Measurements from ENCODE around the gene TMEM184A.
A peak's percentile ranks its signal among the peaks of the same experiment; 100 is the strongest.

The TMEM184A gene

GRCh38 chr7:1563981-1564602 lies 8.1 kb upstream of the TMEM184A start:
- no peak overlapping the region for H3K4me3 ChIP-seq (ENCODE audit: low read length in 2 of 2)
- H3K27ac ChIP-seq (replicated peaks; ENCODE audit: low read length) = no peak overlapping the region
- peaks cover 0 to 1% of the 10 kb centered on the region in 2 donors for H3K36me3 ChIP-seq (replicated peaks in 1 of 2; ENCODE audit: control insufficient read depth in 2 of 2, insufficient read depth in 2 of 2, low read length in 2 of 2)
- peaks cover 12 to 23% of the 10 kb centered on the region in 2 donors for H3K4me1 ChIP-seq (ENCODE audit: control insufficient read depth in 2 of 2, insufficient read depth in 1 of 2, low read depth in 1 of 2, low read length in 2 of 2)
- no peak overlapping the region for H4K8ac ChIP-seq (ENCODE audit: low read depth, low read length)
- no peak overlapping the region for H3K18ac ChIP-seq (ENCODE audit: low read length)
- no peak overlapping the region for H2AFZ ChIP-seq (ENCODE audit: low read length)
- H2BK12ac ChIP-seq (ENCODE audit: low read length) = no peak overlapping the region
- H3K23ac ChIP-seq (ENCODE audit: low read depth, low read length, poor library complexity) = no peak overlapping the region
- H3K9ac ChIP-seq (ENCODE audit: low read depth, low read length, poor library complexity) = no peak overlapping the region
- H3K4ac ChIP-seq (ENCODE audit: low read length) = no peak overlapping the region
- H3K14ac ChIP-seq (ENCODE audit: low read length) = peak overlapping the region; percentile 8
- H2BK5ac ChIP-seq (ENCODE audit: low read length) = no peak overlapping the region
- H3K4me2 ChIP-seq (ENCODE audit: insufficient read depth, low read length, poor library complexity, severe bottlenecking) = no peak overlapping the region
- no peak overlapping the region for H2BK120ac ChIP-seq (ENCODE audit: low read depth, low read length)
- H3K79me1 ChIP-seq (ENCODE audit: low read depth, low read length) = peaks cover 4% of the 10 kb centered on the region
- no peak overlapping the region for H2BK15ac ChIP-seq (ENCODE audit: low read length)
- WGBS, 2 donors (ENCODE audit: extremely low coverage in 2 of 2, insufficient read length in 2 of 2, insufficient replicate concordance in 1 of 2) = no CpG with 5 or more reads among the region's 15 CpGs
- no peak overlapping the region for H2AK5ac ChIP-seq (ENCODE audit: low read depth, low read length)
- no peak overlapping the region for H4K91ac ChIP-seq (ENCODE audit: low read depth, low read length, poor library complexity)
- no peaks in the 10 kb centered on the region for H3K9me3 ChIP-seq (replicated peaks in 1 of 2; ENCODE audit: control insufficient read depth in 2 of 2, insufficient read depth in 1 of 2, low read depth in 1 of 2, low read length in 2 of 2)
- no peak for DNase-seq (ENCODE audit: low spot score)
- H3K27me3 ChIP-seq (ENCODE audit: control insufficient read depth in 3 of 3, insufficient read depth in 3 of 3, low read depth in 1 of 3, low read length in 3 of 3) = peaks cover 0 to 2% (median 0%) of the 10 kb centered on the region in 3 experiments

GRCh38 chr7:1562597-1563051 lies 6.6 kb upstream of the TMEM184A start:
- peak overlapping the region; percentile 55 for H3K23ac ChIP-seq (ENCODE audit: low read depth, low read length, poor library complexity)
- peaks cover 0 to 2% (median 0%) of the 10 kb centered on the region in 3 experiments for H3K27me3 ChIP-seq (ENCODE audit: control insufficient read depth in 3 of 3, insufficient read depth in 3 of 3, low read depth in 1 of 3, low read length in 3 of 3)
- H2BK15ac ChIP-seq (ENCODE audit: low read length) = peak overlapping the region; percentile 64
- peak overlapping the region; percentile 53 for H4K91ac ChIP-seq (ENCODE audit: low read depth, low read length, poor library complexity)
- WGBS, 2 donors (ENCODE audit: extremely low coverage in 2 of 2, insufficient read length in 2 of 2, insufficient replicate concordance in 1 of 2) = no CpG with 5 or more reads among the region's 18 CpGs
- H3K36me3 ChIP-seq (replicated peaks in 1 of 2; ENCODE audit: control insufficient read depth in 2 of 2, insufficient read depth in 2 of 2, low read length in 2 of 2) = peaks cover 0 to 1% of the 10 kb centered on the region in 2 donors
- H3K4ac ChIP-seq (ENCODE audit: low read length) = no peak overlapping the region
- H3K4me1 ChIP-seq (ENCODE audit: control insufficient read depth in 2 of 2, insufficient read depth in 1 of 2, low read depth in 1 of 2, low read length in 2 of 2) = peaks cover 9 to 20% of the 10 kb centered on the region in 2 donors
- H4K8ac ChIP-seq (ENCODE audit: low read depth, low read length) = peak overlapping the region; percentile 65
- H3K9me3 ChIP-seq (replicated peaks in 1 of 2; ENCODE audit: control insufficient read depth in 2 of 2, insufficient read depth in 1 of 2, low read depth in 1 of 2, low read length in 2 of 2) = no peaks in the 10 kb centered on the region
- no peak for DNase-seq (ENCODE audit: low spot score)
- no peak overlapping the region for H2BK12ac ChIP-seq (ENCODE audit: low read length)
- no peak overlapping the region for H3K4me3 ChIP-seq (ENCODE audit: low read length in 2 of 2)
- peak overlapping the region; percentile 65 for H2AFZ ChIP-seq (ENCODE audit: low read length)
- no peak overlapping the region for H2BK5ac ChIP-seq (ENCODE audit: low read length)
- no peak overlapping the region for H3K4me2 ChIP-seq (ENCODE audit: insufficient read depth, low read length, poor library complexity, severe bottlenecking)
- H3K27ac ChIP-seq (replicated peaks; ENCODE audit: low read length) = no peak overlapping the region
- H2AK5ac ChIP-seq (ENCODE audit: low read depth, low read length) = peak overlapping the region; percentile 79
- H3K79me1 ChIP-seq (ENCODE audit: low read depth, low read length) = peaks cover 4% of the 10 kb centered on the region
- H3K18ac ChIP-seq (ENCODE audit: low read length) = peak overlapping the region; percentile 3
- no peak overlapping the region for H3K14ac ChIP-seq (ENCODE audit: low read length)
- H3K9ac ChIP-seq (ENCODE audit: low read depth, low read length, poor library complexity) = no peak overlapping the region
- no peak overlapping the region for H2BK120ac ChIP-seq (ENCODE audit: low read depth, low read length)

GRCh38 chr7:1562116-1562515 lies 6.1 kb upstream of the TMEM184A start:
- Histone ChIP-seq H3K27me3 (ENCODE audit: control insufficient read depth in 3 of 3, insufficient read depth in 3 of 3, low read depth in 1 of 3, low read length in 3 of 3) (peaks cover 0 to 2% (median 0%) of the 10 kb centered on the region in 3 experiments), H3K9ac (ENCODE audit: low read depth, low read length, poor library complexity) (no peak overlapping the region), H2BK15ac (ENCODE audit: low read length) (peak overlapping the region; percentile 64), H2BK5ac (ENCODE audit: low read length) (peak overlapping the region; percentile 53), H3K4ac (ENCODE audit: low read length) (no peak overlapping the region), H2BK12ac (ENCODE audit: low read length) (no peak overlapping the region), H3K23ac (ENCODE audit: low read depth, low read length, poor library complexity) (no peak overlapping the region), H3K36me3 (replicated peaks in 1 of 2; ENCODE audit: control insufficient read depth in 2 of 2, insufficient read depth in 2 of 2, low read length in 2 of 2) (peaks cover 0 to 1% of the 10 kb centered on the region in 2 donors), H3K79me1 (ENCODE audit: low read depth, low read length) (peaks cover 4% of the 10 kb centered on the region), H4K91ac (ENCODE audit: low read depth, low read length, poor library complexity) (no peak overlapping the region), H4K8ac (ENCODE audit: low read depth, low read length) (no peak overlapping the region), H2AFZ (ENCODE audit: low read length) (peak overlapping the region; percentile 65), H3K9me3 (replicated peaks in 1 of 2; ENCODE audit: control insufficient read depth in 2 of 2, insufficient read depth in 1 of 2, low read depth in 1 of 2, low read length in 2 of 2) (no peaks in the 10 kb centered on the region), H2AK5ac (ENCODE audit: low read depth, low read length) (peak overlapping the region; percentile 79), H3K27ac (replicated peaks; ENCODE audit: low read length) (no peak overlapping the region), H3K18ac (ENCODE audit: low read length) (peak overlapping the region; percentile 3), H3K4me2 (ENCODE audit: insufficient read depth, low read length, poor library complexity, severe bottlenecking) (no peak overlapping the region), H3K4me1 (ENCODE audit: control insufficient read depth in 2 of 2, insufficient read depth in 1 of 2, low read depth in 1 of 2, low read length in 2 of 2) (peaks cover 5 to 15% of the 10 kb centered on the region in 2 donors), H2BK120ac (ENCODE audit: low read depth, low read length) (no peak overlapping the region), H3K4me3 (ENCODE audit: low read length in 2 of 2) (no peak overlapping the region), H3K14ac (ENCODE audit: low read length) (no peak overlapping the region)
- no peak for DNase-seq (ENCODE audit: low spot score)
- WGBS, 2 donors (ENCODE audit: extremely low coverage in 2 of 2, insufficient read length in 2 of 2, insufficient replicate concordance in 1 of 2) = no CpG with 5 or more reads among the region's 16 CpGs

- Histone ChIP-seq H2AFZ (ENCODE audit: low read length) (no peak overlapping the region), H3K23ac (ENCODE audit: low read depth, low read length, poor library complexity) (no peak overlapping the region), H3K9ac (ENCODE audit: low read depth, low read length, poor library complexity) (no peak overlapping the region), H3K27ac (replicated peaks; ENCODE audit: low read length) (no peak overlapping the region), H3K27me3 (ENCODE audit: control insufficient read depth in 3 of 3, insufficient read depth in 3 of 3, low read depth in 1 of 3, low read length in 3 of 3) (no peaks in the 10 kb centered on the region), H4K91ac (ENCODE audit: low read depth, low read length, poor library complexity) (no peak overlapping the region), H2AK5ac (ENCODE audit: low read depth, low read length) (peak overlapping the region; percentile 70), H2BK15ac (ENCODE audit: low read length) (peak overlapping the region; percentile 71), H3K14ac (ENCODE audit: low read length) (no peak overlapping the region), H3K4me1 (ENCODE audit: control insufficient read depth in 2 of 2, insufficient read depth in 1 of 2, low read depth in 1 of 2, low read length in 2 of 2) (peaks cover 1 to 9% of the 10 kb centered on the region in 2 donors), H3K9me3 (replicated peaks in 1 of 2; ENCODE audit: control insufficient read depth in 2 of 2, insufficient read depth in 1 of 2, low read depth in 1 of 2, low read length in 2 of 2) (no peaks in the 10 kb centered on the region), H2BK120ac (ENCODE audit: low read depth, low read length) (no peak overlapping the region), H3K36me3 (replicated peaks in 1 of 2; ENCODE audit: control insufficient read depth in 2 of 2, insufficient read depth in 2 of 2, low read length in 2 of 2) (peaks cover 0 to 1% of the 10 kb centered on the region in 2 donors), H4K8ac (ENCODE audit: low read depth, low read length) (no peak overlapping the region), H2BK5ac (ENCODE audit: low read length) (peak overlapping the region; percentile 53), H3K4ac (ENCODE audit: low read length) (no peak overlapping the region), H3K18ac (ENCODE audit: low read length) (peak overlapping the region; percentile 64), H3K79me1 (ENCODE audit: low read depth, low read length) (no peaks in the 10 kb centered on the region), H3K4me3 (ENCODE audit: low read length in 2 of 2) (no peak overlapping the region), H3K4me2 (ENCODE audit: insufficient read depth, low read length, poor library complexity, severe bottlenecking) (peak overlapping the region; percentile 11), H2BK12ac (ENCODE audit: low read length) (no peak overlapping the region)
- no peak for DNase-seq (ENCODE audit: low spot score)
- WGBS, 2 donors (ENCODE audit: extremely low coverage in 2 of 2, insufficient read length in 2 of 2, insufficient replicate concordance in 1 of 2) = no CpG with 5 or more reads among the region's 34 CpGs
These were observed 5.3 kb upstream of the TMEM184A start for GRCh38 chr7:1561036-1561940.

All from neuronal stem cell (in vitro differentiated cells).